ENCODE data around the gene DSTYK.
"Not testable (repeated sequence)": the region's sequence is repeated elsewhere in the genome, so short reads cannot be mapped to it uniquely, and the experiment has no call there.

DSTYK gene

GRCh38 chr1:205158048-205158616 lies 53.4 kb downstream of the DSTYK start:
- FAIRE-seq (no peak), DNase-seq (ENCODE audit: insufficient read length, low spot score) (no peak)
- TF ChIP-seq CTCF (IDR thresholded peaks at IDR 0.05; ENCODE audit: insufficient read depth, missing control alignments) = no peak

GRCh38 chr1:205155665-205156377 lies 55.7 kb downstream of the DSTYK start:
- FAIRE-seq = not testable (repeated sequence)

GRCh38 chr1:205152505-205152904 lies 59.0 kb downstream of the DSTYK start:
- no peak for TF ChIP-seq CTCF (IDR thresholded peaks at IDR 0.05; ENCODE audit: insufficient read depth, missing control alignments)
- FAIRE-seq (no peak), DNase-seq (ENCODE audit: insufficient read length, low spot score) (no peak)

More at GRCh38 chr1:205155665-205156377, 55.7 kb downstream of the DSTYK start:
- not testable (repeated sequence) for DNase-seq (ENCODE audit: insufficient read length, low spot score)

- FAIRE-seq = no peak
- TF ChIP-seq CTCF (IDR thresholded peaks at IDR 0.05; ENCODE audit: insufficient read depth, missing control alignments) = no peak
Measured at GRCh38 chr1:205150651-205151428, 60.7 kb downstream of the DSTYK start.

GRCh38 chr1:205147191-205147835 lies 64.2 kb downstream of the DSTYK start:
- DNase-seq (ENCODE audit: insufficient read length, low spot score) (no peak), FAIRE-seq (no peak)
- no peak for TF ChIP-seq CTCF (IDR thresholded peaks at IDR 0.05; ENCODE audit: insufficient read depth, missing control alignments)

More at GRCh38 chr1:205150651-205151428, 60.7 kb downstream of the DSTYK start:
- DNase-seq (ENCODE audit: insufficient read length, low spot score) = no peak

- DNase-seq (ENCODE audit: insufficient read length, low spot score) = no peak
- no peak for TF ChIP-seq CTCF (IDR thresholded peaks at IDR 0.05; ENCODE audit: insufficient read depth, missing control alignments)
- no peak for FAIRE-seq
Measured at GRCh38 chr1:205144751-205145150, 66.8 kb downstream of the DSTYK start.

GRCh38 chr1:205144046-205144720 lies 67.3 kb downstream of the DSTYK start:
- FAIRE-seq = no peak
- TF ChIP-seq CTCF (IDR thresholded peaks at IDR 0.05; ENCODE audit: insufficient read depth, missing control alignments) = no peak
- no peak for DNase-seq (ENCODE audit: insufficient read length, low spot score)

Measured in D721Med (cell line).